GM19468 (cell line): ENCODE results near the gene CPED1.
"Not testable (repeated sequence)": the region's sequence is repeated elsewhere in the genome, so short reads cannot be mapped to it uniquely, and the experiment has no call there.

Experiments
- ATAC-seq: cut with Tn5 transposase; IDR thresholded peaks from one replicate; pipeline ENCODE4 v1.9.1; 2021; ENCODE audit warnings: mild to moderate bottlenecking, moderate library complexity, moderate number of reproducible peaks; ENCODE audit not compliant: unreplicated experiment; ENCODE audit errors: extremely low read depth

Gene CPED1

GRCh38 chr7:120994512-120995410, 6.2 kb downstream of the CPED1 start:
- ATAC-seq, result no peak

- no peak for ATAC-seq
These were observed 7.1 kb downstream of the CPED1 start for GRCh38 chr7:120995654-120996053.

- ATAC-seq, result no peak
These were observed 7.9 kb downstream of the CPED1 start for GRCh38 chr7:120996333-120996987.

- no peak for ATAC-seq
These were observed 8.5 kb downstream of the CPED1 start for GRCh38 chr7:120996988-120997345.

- ATAC-seq, result no peak
These were observed 9.5 kb downstream of the CPED1 start for GRCh38 chr7:120997882-120998474.

- no peak for ATAC-seq
These were observed 10.0 kb downstream of the CPED1 start for GRCh38 chr7:120998520-120998919.

GRCh38 chr7:120998996-120999565, 10.6 kb downstream of the CPED1 start:
- ATAC-seq, result no peak

- no peak for ATAC-seq
These were observed 11.8 kb downstream of the CPED1 start for GRCh38 chr7:121000081-121000983.

GRCh38 chr7:121001234-121001906, 12.9 kb downstream of the CPED1 start:
- ATAC-seq, result no peak

- no peak for ATAC-seq
These were observed 13.7 kb downstream of the CPED1 start for GRCh38 chr7:121002048-121002756.

- no peak for ATAC-seq
These were observed 14.3 kb downstream of the CPED1 start for GRCh38 chr7:121002757-121003200.

GRCh38 chr7:121003986-121004685, 15.6 kb downstream of the CPED1 start:
- no peak for ATAC-seq

GRCh38 chr7:121005058-121005457, 16.5 kb downstream of the CPED1 start:
- not testable (repeated sequence) for ATAC-seq

- ATAC-seq, result no peak
These were observed 17.6 kb downstream of the CPED1 start for GRCh38 chr7:121005996-121006584.

GRCh38 chr7:121006711-121007315, 18.3 kb downstream of the CPED1 start:
- ATAC-seq, result no peak

- no peak for ATAC-seq
These were observed 20.3 kb downstream of the CPED1 start for GRCh38 chr7:121008816-121009215.

- no peak for ATAC-seq
These were observed 22.9 kb downstream of the CPED1 start for GRCh38 chr7:121011401-121011800.
